Measurements from ENCODE around the gene EXOC6B.

- TF ChIP-seq POLR2AphosphoS5 (IDR thresholded peaks at IDR 0.05) = no peak
- TF ChIP-seq CTCF (IDR thresholded peaks at IDR 0.05) = no peak
- TF ChIP-seq EP300 (IDR thresholded peaks at IDR 0.05) = no peak
Measured at GRCh38 chr2:72144632-72145288, 681.1 kb downstream of the EXOC6B start.

All from stomach (tissue), 4 donors.